K562 (cell line): ENCODE data around the gene SERINC5. TPM values are rescaled to one million over a fixed set of nuclear protein-coding genes. Genes with fewer than 3 reads are reported as not detected.

ENCODE experiments used
- ARHGAP35 ChIP-seq: fragments of 450-650 bp; IDR thresholded peaks from 2 replicates; pipeline ENCODE4 v1.6.1; 2018; ENCODE audit not compliant: partially characterized antibody
- ATF6 ChIP-seq: sonication (generic); formaldehyde crosslinking; IDR thresholded peaks from 2 replicates; pipeline ENCODE4 v1.4.0; 2020; ENCODE audit warnings: mild to moderate bottlenecking, missing genetic modification reagents
- BRCA1 ChIP-seq, 2 experiments: fragments of 450-650 bp in 1 of 2; sonication (generic) in 1 of 2; formaldehyde crosslinking in 1 of 2; IDR thresholded peaks; 2 replicates each; pipeline versions ENCODE4 v1.5.0 to v1.6.1; 2017 to 2020; ENCODE audit warnings: mild to moderate bottlenecking in 1 of 2, missing genetic modification reagents in 1 of 2
- CBFB ChIP-seq: sonication (generic); formaldehyde crosslinking; IDR thresholded peaks from 2 replicates; pipeline ENCODE4 v1.4.0; 2020; ENCODE audit warnings: mild to moderate bottlenecking, missing genetic modification reagents
- HOXB6 ChIP-seq: fragments of 250-450 bp; sonication (Bioruptor Pico); IDR thresholded peaks from 2 replicates; pipeline ENCODE4 v1.5.1; 2022; ENCODE audit warnings: mild to moderate bottlenecking, borderline replicate concordance
- MAFG ChIP-seq: fragments of 450-650 bp; conservative IDR thresholded peaks from 2 replicates; pipeline ENCODE4 v1.6.1; 2016; ENCODE audit warnings: missing genetic modification characterization, missing compliant biosample characterization
- MEF2A ChIP-seq: IDR thresholded peaks from 2 replicates; pipeline ENCODE4 v1.6.1; 2011; ENCODE audit warnings: low read depth, mild to moderate bottlenecking, low read length, moderate library complexity; ENCODE audit not compliant: control insufficient read depth
- NELFE ChIP-seq: IDR thresholded peaks from 2 replicates; pipeline ENCODE4 v1.6.1; 2011; ENCODE audit warnings: mild to moderate bottlenecking; ENCODE audit not compliant: insufficient read depth, insufficient read length
- NR2F6 ChIP-seq: fragments of 450-650 bp; formaldehyde crosslinking; IDR thresholded peaks from 2 replicates; pipeline ENCODE4 v1.4.0; 2020; ENCODE audit warnings: mild to moderate bottlenecking
- POLR2G ChIP-seq: fragments of 200-400 bp; formaldehyde crosslinking; IDR thresholded peaks from 2 replicates; pipeline ENCODE4 v1.6.1; 2017; ENCODE audit warnings: low read depth, mild to moderate bottlenecking, antibody characterized with exemption, low read length, moderate library complexity
- SRSF3 ChIP-seq: fragments of 200-400 bp; formaldehyde crosslinking; IDR thresholded peaks from 2 replicates; pipeline ENCODE4 v1.6.1; 2016; ENCODE audit warnings: mild to moderate bottlenecking, low read length, moderate library complexity; ENCODE audit not compliant: insufficient read depth
- WHSC1 ChIP-seq: IDR thresholded peaks from one replicate; pipeline ENCODE4 v1.6.1; 2012; ENCODE audit warnings: low read length, control low read depth, inconsistent platforms
- ZNF232 ChIP-seq: sonication (generic); formaldehyde crosslinking; IDR thresholded peaks from 2 replicates; pipeline ENCODE4 v1.8.0; 2022; ENCODE audit warnings: mild to moderate bottlenecking, missing genetic modification reagents
- polyA plus RNA-seq, 8 experiments: library from polyadenylated mRNA; depleted of rRNA in 4 of 8; stranded (reverse) in 5 of 8; unstranded in 3 of 8; fragments of >200 nt; fragmentation: Nextera tagmentation in 2 of 8; fragmentation: Illumina TruSeq in 1 of 8; extraction: Ambion mirVana in 2 of 8; extraction: Trizol in 1 of 8; gene quantifications; 2 replicates each; pipeline versions ENCODE4 v1.2.1 to v1.2.3, GENCODE V29; 2011 to 2014; ENCODE audit warnings: inconsistent platforms in 1 of 8, missing spikeins in 1 of 8
- total RNA-seq, 7 experiments: library from RNA; depleted of rRNA in 6 of 7; stranded (reverse); fragments of >200 nt in 6 of 7; fragmentation: Illumina TruSeq in 2 of 7; extraction: Trizol in 2 of 7; gene quantifications; 2 replicates each; pipeline versions ENCODE4 v1.2.1 to v1.2.3, GENCODE V29; 2011 to 2021; ENCODE audit warnings: low replicate concordance in 1 of 7
- TF ChIP-seq, protein P1 (sequence below): fragments of 250-450 bp; sonication (Bioruptor Pico); IDR thresholded peaks from 2 replicates; pipeline ENCODE4 v1.8.0; 2021; ENCODE audit warnings: moderate library complexity, mild to moderate bottlenecking, inconsistent platforms
- TF ChIP-seq, protein P2 (sequence below): IDR thresholded peaks from 3 replicates; pipeline ENCODE4 v1.6.1; 2011; ENCODE audit warnings: borderline replicate concordance, mild to moderate bottlenecking; ENCODE audit not compliant: insufficient read length, insufficient read depth
- TF ChIP-seq, protein P3 (sequence below): fragments of 250-450 bp; sonication (Bioruptor Pico); IDR thresholded peaks from 2 replicates; pipeline ENCODE4 v1.8.0; 2022; ENCODE audit warnings: inconsistent platforms, mild to moderate bottlenecking, moderate library complexity, borderline replicate concordance

Gene SERINC5
- total and polyA plus RNA-seq, 9 of the 15 experiments (the other 6 are each of a cell fraction or from before 2014, with no cell fraction given): 1.4 to 7.9 (median 3.7) TPM

DNA sequence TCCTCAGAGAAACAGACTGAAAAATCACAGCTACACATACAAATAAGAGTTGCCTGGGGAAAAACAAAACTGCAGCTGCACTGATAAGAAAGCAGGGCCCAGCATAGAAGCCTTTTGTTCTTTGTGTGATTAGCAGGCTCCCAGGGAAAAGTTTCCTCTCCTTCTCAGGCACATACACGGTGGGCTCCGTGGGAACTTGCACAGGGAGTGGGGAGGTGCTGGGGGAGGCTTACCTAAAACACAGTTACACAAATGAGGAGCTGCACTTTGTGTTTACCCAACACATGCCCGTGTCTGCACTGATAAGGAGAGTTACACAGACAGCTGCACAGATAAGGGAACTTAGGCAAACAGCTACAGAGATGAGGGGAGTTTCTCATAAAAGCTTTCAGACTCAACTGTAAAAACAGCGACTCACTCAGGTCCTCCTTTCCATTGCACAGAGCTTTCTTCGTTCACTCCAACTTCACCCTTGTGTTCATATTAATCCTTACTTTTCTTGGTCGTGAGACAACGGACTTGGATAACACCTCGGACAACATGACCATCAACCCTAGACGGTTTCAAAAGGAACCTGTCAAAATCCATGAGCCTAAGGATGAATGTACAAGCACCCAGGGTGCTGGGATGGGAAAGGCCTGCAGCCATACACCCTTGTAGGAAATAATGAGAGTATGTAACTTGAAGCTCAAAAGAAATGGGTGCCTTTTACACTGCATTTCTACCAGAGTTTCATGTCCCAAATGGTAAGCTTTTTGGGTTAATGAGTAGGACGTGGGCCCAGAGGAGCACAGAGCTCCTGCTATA, 50.8 kb downstream of the SERINC5 start (continued):
- TF ChIP-seq ATF6 (CRISPR knock-in tag): no peak
- no peak for TF ChIP-seq NELFE
- TF ChIP-seq, protein P1, sequence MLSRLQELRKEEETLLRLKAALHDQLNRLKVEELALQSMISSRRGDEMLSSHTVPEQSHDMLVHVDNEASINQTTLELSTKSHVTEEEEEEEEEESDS (CRISPR knock-in tag): no peak
- TF ChIP-seq NR2F6 (CRISPR knock-in tag): no peak
- TF ChIP-seq WHSC1: no peak
- TF ChIP-seq, protein P2, sequence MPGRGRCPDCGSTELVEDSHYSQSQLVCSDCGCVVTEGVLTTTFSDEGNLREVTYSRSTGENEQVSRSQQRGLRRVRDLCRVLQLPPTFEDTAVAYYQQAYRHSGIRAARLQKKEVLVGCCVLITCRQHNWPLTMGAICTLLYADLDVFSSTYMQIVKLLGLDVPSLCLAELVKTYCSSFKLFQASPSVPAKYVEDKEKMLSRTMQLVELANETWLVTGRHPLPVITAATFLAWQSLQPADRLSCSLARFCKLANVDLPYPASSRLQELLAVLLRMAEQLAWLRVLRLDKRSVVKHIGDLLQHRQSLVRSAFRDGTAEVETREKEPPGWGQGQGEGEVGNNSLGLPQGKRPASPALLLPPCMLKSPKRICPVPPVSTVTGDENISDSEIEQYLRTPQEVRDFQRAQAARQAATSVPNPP: no peak
- TF ChIP-seq BRCA1 (IDR thresholded peaks at IDR 0.05): no peak
- TF ChIP-seq BRCA1 (CRISPR knock-in tag; IDR thresholded peaks at IDR 0.05): no peak
- no peak for TF ChIP-seq MEF2A
- no peak for TF ChIP-seq HOXB6 (CRISPR knock-in tag)
- TF ChIP-seq ARHGAP35: no peak
- TF ChIP-seq, protein P3, sequence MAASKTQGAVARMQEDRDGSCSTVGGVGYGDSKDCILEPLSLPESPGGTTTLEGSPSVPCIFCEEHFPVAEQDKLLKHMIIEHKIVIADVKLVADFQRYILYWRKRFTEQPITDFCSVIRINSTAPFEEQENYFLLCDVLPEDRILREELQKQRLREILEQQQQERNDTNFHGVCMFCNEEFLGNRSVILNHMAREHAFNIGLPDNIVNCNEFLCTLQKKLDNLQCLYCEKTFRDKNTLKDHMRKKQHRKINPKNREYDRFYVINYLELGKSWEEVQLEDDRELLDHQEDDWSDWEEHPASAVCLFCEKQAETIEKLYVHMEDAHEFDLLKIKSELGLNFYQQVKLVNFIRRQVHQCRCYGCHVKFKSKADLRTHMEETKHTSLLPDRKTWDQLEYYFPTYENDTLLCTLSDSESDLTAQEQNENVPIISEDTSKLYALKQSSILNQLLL (CRISPR knock-in tag): no peak
- TF ChIP-seq POLR2G: no peak
- no peak for TF ChIP-seq CBFB (CRISPR knock-in tag)
- TF ChIP-seq ZNF232 (CRISPR knock-in tag): no peak
- no peak for TF ChIP-seq SRSF3
- TF ChIP-seq MAFG (tag): peak; percentile 12; the same call in 1 of the 2 replicates
